Transverse colon (tissue), 4 donors: ENCODE measurements around the gene SARS1. TPM values are rescaled to one million over a fixed set of nuclear protein-coding genes. Genes with fewer than 3 reads are reported as not detected.
"Not testable (repeated sequence)": the region's sequence is repeated elsewhere in the genome, so short reads cannot be mapped to it uniquely, and the experiment has no call there.

Experiments
- DNase-seq: peaks from one replicate; pipeline ENCODE4 v3.0.0-alpha.2; 2019
- H3K27ac ChIP-seq, 4 donors: fragments of 200-600 bp; sonication (generic); 2 replicates each; pipeline ENCODE4 v1.5.1; 2016 to 2018; ENCODE audit warnings: inconsistent platforms in 4 of 4
- H3K27me3 ChIP-seq: fragments of 200-600 bp; sonication (generic); 2 replicates; pipeline ENCODE4 v1.5.1; 2017; ENCODE audit warnings: inconsistent platforms
- H3K36me3 ChIP-seq, 4 donors: fragments of 200-600 bp; sonication (generic); 2 replicates each; pipeline ENCODE4 v1.5.1; 2017 to 2019; ENCODE audit warnings: inconsistent platforms in 4 of 4
- H3K4me1 ChIP-seq, 4 donors: fragments of 200-600 bp; sonication (generic); 2 replicates each; pipeline ENCODE4 v1.5.1; 2017 to 2020; ENCODE audit warnings: inconsistent platforms in 4 of 4
- H3K4me3 ChIP-seq, 4 donors: fragments of 200-600 bp; sonication (generic); 1 replicate in 1 of 4; 2 replicates in 3 of 4; pipeline versions ENCODE4 v1.5.1 to v1.6.1; 2017 to 2019; ENCODE audit warnings: inconsistent platforms in 4 of 4
- H3K9me3 ChIP-seq, 2 donors: fragments of 200-600 bp; sonication (generic); 2 replicates each; pipeline ENCODE4 v1.5.1; 2017 to 2019; ENCODE audit warnings: inconsistent platforms in 2 of 2
- CTCF ChIP-seq, 5 experiments: fragments of 200-600 bp in 3 of 5; fragments of 450-650 bp in 2 of 5; sonication (generic) in 3 of 5; IDR thresholded peaks; 1 replicate in 2 of 5; 2 replicates in 3 of 5; pipeline ENCODE4 v1.5.1; 2016 to 2017; ENCODE audit warnings: antibody characterized with exemption in 5 of 5, inconsistent platforms in 3 of 5, mild to moderate bottlenecking in 2 of 5, moderate library complexity in 1 of 5
- EP300 ChIP-seq: sonication (generic); formaldehyde crosslinking; IDR thresholded peaks from one replicate; pipeline ENCODE4 v1.6.1; 2017; ENCODE audit warnings: antibody characterized with exemption, low read depth
- POLR2A ChIP-seq: fragments of 450-650 bp; IDR thresholded peaks from one replicate; pipeline ENCODE4 v1.6.1; 2016; ENCODE audit warnings: antibody characterized with exemption, mild to moderate bottlenecking, moderate library complexity
- POLR2AphosphoS5 ChIP-seq, 3 donors: sonication (generic); formaldehyde crosslinking; IDR thresholded peaks; one replicate each; pipeline ENCODE4 v1.6.1; 2016; ENCODE audit warnings: antibody characterized with exemption in 3 of 3
- WGBS, 2 donors: methylation state at CpG; one replicate each; pipeline ENCODE4 v1.1.5; 2018; ENCODE audit warnings: low coverage in 1 of 2; 5-methylcytosine and 5-hydroxymethylcytosine counted together
- in situ Hi-C, 4 donors: fragments of 200-750 bp; cut with MboI; loops; one replicate each; pipeline versions ENCODE4 v1.15.0 to v1.15.1; 2017; ENCODE audit warnings: low sequenced_read_pairs in 3 of 4, low pct_ligation_motif_present in 1 of 4, low pct_unique_long_range_greater_than_20kb in 1 of 4
- intact Hi-C: fragments of 100-400 bp; cut with DNase I; formaldehyde crosslinking; loops from one replicate; pipeline ENCODE4 v1.15.1; 2023; ENCODE audit warnings: low total_unique reads
- total RNA-seq, 4 donors: library from RNA; depleted of rRNA; stranded (reverse); fragments of >200 nt; gene quantifications; one replicate each; pipeline ENCODE4 v1.1.0, GENCODE V29; 2016

Gene SARS1
- total RNA-seq, 4 donors from 2014 or later: 79.4 to 150 (median 125) TPM

DNA sequence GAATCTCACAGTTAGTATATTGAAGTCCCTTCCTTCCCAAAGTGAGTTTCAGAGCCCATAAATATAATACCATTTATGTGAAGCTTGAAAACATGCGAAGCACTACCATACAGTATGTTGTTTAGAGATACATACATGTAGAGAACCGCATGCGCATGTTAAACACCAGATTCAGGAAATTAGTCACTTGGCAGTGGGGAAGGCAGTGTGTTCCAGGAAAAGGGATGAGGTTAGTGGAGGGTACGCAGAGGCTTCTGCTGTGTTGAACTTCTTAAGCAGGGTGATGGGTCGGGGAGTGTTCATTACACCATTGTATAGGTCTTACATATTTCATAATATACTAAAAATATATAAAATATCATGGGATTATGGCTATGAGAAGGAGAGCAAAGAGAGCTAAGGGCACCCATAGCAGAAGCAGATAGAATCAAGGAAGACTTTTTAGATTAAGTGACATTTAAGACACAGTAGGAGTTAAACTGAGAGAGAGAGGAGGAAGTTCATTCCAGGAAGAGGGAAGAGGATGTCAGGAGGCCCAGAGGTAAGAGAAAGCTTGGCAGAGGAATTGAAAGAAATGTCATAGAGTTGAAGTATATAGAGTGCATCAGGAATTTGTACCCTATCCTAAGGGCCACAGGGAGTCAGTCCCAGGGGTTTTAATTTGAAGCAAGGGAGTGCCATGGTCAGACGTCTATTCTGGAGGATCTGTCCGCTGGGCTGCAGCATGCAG lies 43.5 kb upstream of the SARS1 start:
- H3K27ac ChIP-seq: no peak overlapping the region
- no peak for TF ChIP-seq CTCF (IDR thresholded peaks at IDR 0.05)
- TF ChIP-seq POLR2A: no peak
- TF ChIP-seq POLR2AphosphoS5 (IDR thresholded peaks at IDR 0.05): no peak
- TF ChIP-seq EP300: no peak

DNA sequence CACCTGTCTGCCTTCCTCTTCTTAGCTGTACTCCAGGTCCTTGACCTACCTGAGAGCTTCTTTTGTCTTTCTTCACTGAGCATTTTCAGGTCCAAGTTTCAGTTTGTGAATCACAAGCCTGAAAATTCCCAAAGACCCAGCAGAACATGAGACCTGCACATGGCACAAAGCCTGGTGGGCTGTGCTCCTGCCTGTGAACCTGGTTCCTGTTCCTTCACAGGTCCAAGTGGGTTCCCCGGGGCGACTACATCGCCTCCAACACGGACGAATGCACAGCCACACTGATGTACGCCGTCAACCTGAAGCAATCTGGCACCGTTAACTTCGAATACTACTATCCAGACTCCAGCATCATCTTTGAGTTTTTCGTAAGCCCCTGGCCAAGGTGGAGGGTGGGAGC lies 42.1 kb upstream of the SARS1 start:
- no peaks in the 10 kb centered on the region for H3K4me1 ChIP-seq
- in situ Hi-C loops: no loop called here
- no peak overlapping the region for H3K27ac ChIP-seq
- 90 to 94% methylated on average over 2 to 10 of the region's 10 CpGs for WGBS, 2 donors
- H3K4me3 ChIP-seq: no peak overlapping the region
- no peak for DNase-seq
- intact Hi-C loops: loop anchor here (1.0 kb wide), 1 partner anchor 38 kb away; no protein-coding TSS in a partner anchor
- H3K9me3 ChIP-seq: no peaks in the 10 kb centered on the region
- no peaks in the 10 kb centered on the region for H3K36me3 ChIP-seq
- no peaks in the 10 kb centered on the region for H3K27me3 ChIP-seq
- no peak for TF ChIP-seq POLR2A
- TF ChIP-seq EP300: no peak
- no peak for TF ChIP-seq POLR2AphosphoS5 (IDR thresholded peaks at IDR 0.05)
- TF ChIP-seq CTCF (IDR thresholded peaks at IDR 0.05): no peak

More for the DNA sequence above, 43.5 kb upstream of the SARS1 start:
- no peak for DNase-seq
- Histone ChIP-seq H3K36me3 (no peaks in the 10 kb centered on the region), H3K4me1 (no peaks in the 10 kb centered on the region), H3K9me3 (no peaks in the 10 kb centered on the region), H3K4me3 (no peak overlapping the region), H3K27me3 (no peaks in the 10 kb centered on the region)
- intact Hi-C loops: no loop called here
- in situ Hi-C loops: no loop called here
- 77 to 83% methylated on average over 5 to 7 of the region's 7 CpGs for WGBS, 2 donors

- H3K27me3 ChIP-seq, H3K4me3 ChIP-seq, in situ Hi-C loops, H3K27ac ChIP-seq, H3K36me3 ChIP-seq, DNase-seq, H3K9me3 ChIP-seq, intact Hi-C loops: not testable (repeated sequence)
- 100% methylated on average over 1 of the region's 1 CpG; no CpG with 5 or more reads in 1 of the 2 donors for WGBS, 2 donors
- peaks cover 0 to 19% (median 13%) of the 10 kb centered on the region in 4 donors for H3K4me1 ChIP-seq
Observed at GRCh38 chr1:109176349-109176748, 37.4 kb upstream of the SARS1 start.

- in situ Hi-C loops, H3K9me3 ChIP-seq, intact Hi-C loops, DNase-seq, H3K27me3 ChIP-seq, H3K4me3 ChIP-seq, H3K36me3 ChIP-seq: not testable (repeated sequence)
- 43 to 80% methylated on average over 2 to 3 of the region's 3 CpGs for WGBS, 2 donors
- peak overlapping the region; percentile 62 to 84 (median 67) for H3K27ac ChIP-seq
- H3K4me1 ChIP-seq: peaks cover 0 to 30% (median 20%) of the 10 kb centered on the region in 4 donors
- peak in 1 of 5 experiments; percentile 11 for TF ChIP-seq CTCF (IDR thresholded peaks at IDR 0.05)
Observed at GRCh38 chr1:109180715-109181084, 33.0 kb upstream of the SARS1 start.
